Kasumi-1 (cell line): ENCODE measurements around the gene PPP4C.
"Not testable (repeated sequence)": the region's sequence is repeated elsewhere in the genome, so short reads cannot be mapped to it uniquely, and the experiment has no call there.

Source experiments
- DNase-seq, 2 experiments: peaks; one replicate each; lab custom pipeline; 2025; lab: John Stamatoyannopoulos, UW

PPP4C gene

DNA sequence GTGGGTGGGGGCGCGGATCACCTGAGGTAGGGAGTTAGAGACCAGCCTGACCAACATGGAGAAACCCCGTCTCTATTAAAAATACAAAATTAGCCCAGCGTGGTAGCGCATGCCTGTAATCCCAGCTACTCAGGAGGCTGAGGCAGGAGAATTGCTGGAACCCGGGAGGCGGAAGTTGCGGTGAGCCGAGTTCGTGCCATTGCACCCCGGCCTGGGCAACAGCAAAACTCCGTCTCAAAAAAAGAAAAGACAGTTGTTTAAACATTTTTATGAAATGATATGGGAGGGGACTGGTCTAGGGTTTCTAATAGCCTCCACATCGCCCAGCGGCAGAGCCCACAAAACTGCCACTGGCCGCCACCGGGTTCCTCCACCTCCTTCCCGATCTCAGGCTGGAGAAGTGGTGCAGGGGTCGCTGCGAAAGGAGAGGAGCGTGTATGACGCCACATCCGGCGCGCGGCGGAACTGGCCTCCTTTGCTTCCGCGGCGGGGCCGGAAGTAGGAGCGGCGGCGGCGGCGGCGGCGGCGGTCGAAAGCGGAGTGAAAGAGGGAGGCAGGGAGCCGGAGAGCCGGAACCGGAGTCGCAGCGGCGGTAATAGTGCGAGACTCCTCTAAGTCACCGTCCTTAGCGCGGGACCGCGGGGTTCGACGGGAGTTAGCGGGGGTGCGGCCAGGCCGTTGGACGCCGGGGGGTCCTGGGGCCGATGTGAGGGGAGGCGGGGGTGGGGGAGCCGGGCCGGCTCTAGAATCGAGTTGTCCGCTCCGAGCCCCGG, at the start of gene PPP4C:
Gene PPP4C (plus strand): TSS at position 492 of the 773 bp plus-strand sequence. CDS start 384 bp downstream, outside the sequence.
- DNase-seq: peak; percentile 73 to 76

DNA sequence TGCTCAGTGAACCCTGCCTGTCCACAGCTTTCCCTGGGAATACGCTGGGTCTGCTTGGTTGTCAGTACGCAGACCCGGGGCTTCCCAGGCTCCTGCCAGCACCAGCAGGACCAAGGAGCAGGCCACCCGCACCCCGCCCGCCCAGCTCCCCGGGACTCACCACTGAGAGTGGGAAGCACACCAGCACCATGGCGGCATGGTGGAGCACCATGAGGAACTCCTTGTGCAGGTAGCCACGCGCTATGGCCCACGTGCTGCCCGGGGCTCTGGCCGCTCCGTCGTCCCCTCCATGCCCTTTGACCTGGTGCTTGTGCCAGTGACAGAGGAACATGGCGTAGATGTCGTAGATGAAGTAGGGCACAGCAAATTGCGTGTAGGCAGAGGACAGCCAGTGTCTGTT, 49.3 kb upstream of the PPP4C start:
- DNase-seq: no peak

DNA sequence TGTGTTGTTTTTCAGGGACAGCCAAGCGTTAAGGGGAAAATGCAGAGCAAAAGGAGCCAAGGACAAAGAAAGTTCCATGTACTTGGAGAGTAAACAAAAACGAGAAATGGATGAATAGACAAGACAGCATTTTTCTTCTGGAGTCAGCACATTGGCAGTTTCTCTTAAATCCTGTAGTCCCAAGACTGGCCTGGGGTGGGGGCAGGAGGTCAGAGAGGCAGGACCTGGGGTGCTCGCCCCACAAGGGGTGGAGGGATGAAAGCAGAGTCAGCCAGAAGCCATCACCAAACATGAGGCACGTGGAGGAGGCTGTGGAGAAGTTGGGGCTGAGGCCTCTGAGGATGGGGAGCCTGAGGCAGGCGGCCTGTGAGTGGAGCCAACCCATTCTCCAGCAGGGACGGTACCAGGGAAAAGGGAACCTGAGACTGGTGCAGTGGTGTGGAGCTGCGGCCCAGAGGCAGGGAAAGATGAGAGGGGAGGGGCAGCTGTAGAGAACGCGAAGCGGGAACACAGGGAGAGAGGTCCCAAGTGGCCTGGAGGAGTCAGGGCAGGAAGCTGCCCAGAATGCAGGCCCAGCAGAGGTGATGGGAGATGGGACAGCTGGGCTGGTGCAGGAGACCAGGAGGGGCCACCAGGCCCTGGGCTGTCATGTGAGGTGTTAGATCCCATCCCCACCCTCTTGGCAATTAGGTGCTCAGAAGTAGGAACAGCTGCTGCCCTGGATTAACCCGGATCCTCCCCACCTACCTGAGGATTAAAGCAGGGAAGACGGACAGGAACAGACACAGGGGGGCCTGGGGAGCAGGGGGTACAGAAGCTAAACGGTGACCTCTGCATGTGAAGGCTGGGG, 48.0 kb upstream of the PPP4C start:
- DNase-seq: no peak

- DNase-seq: no peak
These were observed 47.2 kb upstream of the PPP4C start for GRCh38 chr16:30028438-30029076.

DNA sequence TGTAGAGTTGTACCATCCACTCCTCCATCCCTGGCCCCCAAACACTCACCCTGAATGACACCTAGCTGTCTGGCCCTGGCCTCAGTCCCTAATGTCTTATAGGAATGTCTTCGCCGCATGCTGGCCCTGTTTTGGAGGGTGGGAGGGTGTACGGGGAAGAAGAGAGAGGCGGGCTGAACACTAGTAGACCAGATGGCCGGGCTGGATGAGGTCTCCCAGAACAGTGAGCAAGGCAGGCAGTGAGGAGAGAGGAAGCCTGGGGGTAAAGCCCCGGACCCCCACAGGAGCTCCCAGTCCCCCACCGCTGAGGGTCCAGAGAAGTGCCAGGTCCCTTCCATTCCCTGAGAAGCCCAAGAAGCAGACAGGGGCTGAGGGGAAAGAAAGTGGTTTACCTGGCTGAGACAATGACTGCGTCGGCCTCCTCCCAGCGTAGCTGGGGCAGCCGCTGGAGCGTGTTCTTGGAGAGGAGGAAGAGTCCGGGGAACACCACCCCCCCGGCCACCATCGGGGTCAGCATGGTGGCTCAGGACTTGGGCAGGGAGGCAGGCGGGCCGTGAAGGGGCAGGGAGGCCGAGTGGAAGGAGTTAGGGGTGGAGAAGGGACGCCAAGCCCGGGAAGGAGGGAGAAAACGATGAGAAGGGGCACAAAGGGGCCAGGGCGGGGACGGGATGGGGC, 45.6 kb upstream of the PPP4C start:
- DNase-seq: no peak

DNA sequence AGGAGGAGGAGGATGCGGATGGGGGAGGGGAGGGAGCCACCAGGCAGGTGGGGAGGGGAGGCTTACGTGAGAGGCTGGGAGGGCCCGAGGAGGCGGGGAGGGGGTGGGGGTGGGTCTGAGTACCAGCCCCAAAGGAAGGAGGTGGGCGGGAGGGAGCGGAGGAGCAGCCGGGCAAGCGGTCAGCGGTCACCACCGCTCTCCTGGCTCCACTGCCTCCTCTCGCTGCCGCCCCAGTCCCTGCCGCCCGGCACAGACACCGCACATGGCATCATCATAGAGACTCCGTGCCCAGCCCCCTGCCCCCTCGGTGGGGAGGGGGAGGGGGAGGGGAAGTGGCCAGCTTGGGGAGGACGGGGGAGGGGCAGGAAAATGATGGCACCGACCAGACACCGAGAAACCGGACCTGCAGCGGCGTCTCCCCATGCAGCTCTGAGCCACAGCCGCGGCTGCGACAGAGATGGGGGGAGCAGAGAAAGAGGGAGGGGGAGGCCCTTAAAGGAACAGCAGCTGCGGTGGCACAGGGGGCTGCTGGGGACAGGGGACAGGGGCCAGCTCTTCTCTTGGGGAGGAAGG, 44.9 kb upstream of the PPP4C start, which contains the start of gene TLCD3B:
Gene TLCD3B (minus strand): TSS at position 431 of the 573 bp plus-strand sequence. CDS start 744 bp downstream, outside the sequence.
- DNase-seq: no peak

DNA sequence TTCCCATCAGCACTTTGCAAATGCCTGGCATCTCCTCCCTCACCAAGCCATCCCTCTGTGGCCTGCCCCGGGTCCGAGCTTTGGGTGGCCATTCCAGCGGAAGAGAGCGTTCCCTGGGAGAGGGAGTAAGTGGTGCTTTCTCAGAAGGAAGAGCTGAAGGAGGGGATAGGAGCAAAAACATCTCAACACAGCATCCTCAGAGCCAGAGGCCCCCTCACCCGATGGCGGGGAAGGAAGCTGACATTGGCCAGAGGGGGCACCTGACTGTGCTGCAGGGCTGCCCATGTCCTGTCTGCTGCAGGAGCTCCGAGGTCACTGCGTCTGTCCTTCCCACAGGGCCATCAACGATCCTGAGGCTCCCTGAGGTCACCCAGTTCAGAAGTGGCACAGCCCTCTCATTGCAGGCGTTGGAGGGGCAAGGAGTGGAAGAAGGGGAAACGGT, 44.3 kb upstream of the PPP4C start:
- DNase-seq: no peak

GRCh38 chr16:30032083-30032819, 43.5 kb upstream of the PPP4C start:
- peak; percentile 40 to 41 for DNase-seq

DNA sequence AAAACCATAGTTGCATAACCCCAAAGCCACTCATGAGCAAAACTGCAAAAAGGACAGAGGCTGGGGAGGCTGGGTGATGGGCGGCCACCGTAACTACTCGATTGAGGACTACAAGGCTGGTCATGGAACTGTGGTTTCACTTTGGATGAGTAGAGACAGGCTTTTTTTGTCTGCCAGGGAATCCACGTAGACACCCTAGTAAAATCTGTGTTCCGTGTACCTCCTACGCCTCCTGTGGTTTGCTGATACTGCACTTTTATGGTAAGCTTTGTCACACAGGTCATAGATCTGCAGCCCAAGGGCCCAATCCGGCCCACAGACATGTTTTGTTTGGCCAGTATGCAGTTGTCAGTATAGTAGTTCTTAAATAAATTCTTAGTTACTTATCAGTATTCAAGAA, 42.5 kb upstream of the PPP4C start:
- DNase-seq: no peak

GRCh38 chr16:30040221-30040620, 35.6 kb upstream of the PPP4C start:
- DNase-seq: peak in 1 of 2 experiments; percentile 43

GRCh38 chr16:30040690-30041089, 35.1 kb upstream of the PPP4C start:
- DNase-seq: not testable (repeated sequence)

GRCh38 chr16:30041841-30042240, 34.0 kb upstream of the PPP4C start:
- DNase-seq: peak in 1 of 2 experiments; percentile 10

DNA sequence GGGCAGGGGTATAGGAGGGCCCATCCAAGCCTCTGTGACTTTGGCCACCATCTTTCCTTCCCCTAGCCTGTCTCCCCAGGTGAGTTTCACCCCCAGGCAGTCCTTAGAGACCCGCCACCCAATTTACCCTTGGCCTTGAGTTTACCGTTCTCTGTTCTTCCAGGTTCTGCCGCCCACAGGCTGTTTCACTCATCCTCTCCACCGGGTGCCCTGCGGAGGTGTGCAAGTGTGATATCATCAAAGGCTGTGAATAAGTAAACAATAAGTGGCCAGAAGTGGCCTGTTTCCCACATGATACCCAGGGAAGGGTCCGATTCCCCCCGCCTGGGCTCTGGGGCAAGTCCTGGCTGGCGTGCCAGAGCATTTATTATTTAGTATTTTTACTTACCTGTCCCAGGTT, 29.6 kb upstream of the PPP4C start:
- no peak for DNase-seq

DNA sequence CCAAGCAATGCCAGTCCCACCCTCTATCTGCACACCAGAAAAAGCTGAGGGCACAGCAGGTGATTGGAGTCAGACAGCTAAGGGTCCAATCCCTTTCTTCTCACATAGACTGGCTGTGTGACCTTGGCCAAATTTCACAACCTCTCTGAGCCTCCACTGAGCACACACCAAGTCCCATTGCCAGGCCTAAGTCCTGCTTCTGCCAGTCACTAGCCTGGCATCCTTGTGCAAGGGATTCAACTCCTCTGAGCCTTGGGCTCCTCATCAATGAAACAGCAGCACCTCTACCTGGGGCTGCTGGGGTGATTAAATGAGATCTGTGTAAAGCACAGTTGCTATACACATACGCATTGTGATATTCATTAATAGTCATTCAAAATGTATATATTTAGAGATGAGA, 29.2 kb upstream of the PPP4C start:
- DNase-seq: no peak

- no peak for DNase-seq
These were observed 25.9 kb upstream of the PPP4C start for GRCh38 chr16:30049871-30050270.

GRCh38 chr16:30051518-30051917, 24.3 kb upstream of the PPP4C start:
- DNase-seq: no peak

DNA sequence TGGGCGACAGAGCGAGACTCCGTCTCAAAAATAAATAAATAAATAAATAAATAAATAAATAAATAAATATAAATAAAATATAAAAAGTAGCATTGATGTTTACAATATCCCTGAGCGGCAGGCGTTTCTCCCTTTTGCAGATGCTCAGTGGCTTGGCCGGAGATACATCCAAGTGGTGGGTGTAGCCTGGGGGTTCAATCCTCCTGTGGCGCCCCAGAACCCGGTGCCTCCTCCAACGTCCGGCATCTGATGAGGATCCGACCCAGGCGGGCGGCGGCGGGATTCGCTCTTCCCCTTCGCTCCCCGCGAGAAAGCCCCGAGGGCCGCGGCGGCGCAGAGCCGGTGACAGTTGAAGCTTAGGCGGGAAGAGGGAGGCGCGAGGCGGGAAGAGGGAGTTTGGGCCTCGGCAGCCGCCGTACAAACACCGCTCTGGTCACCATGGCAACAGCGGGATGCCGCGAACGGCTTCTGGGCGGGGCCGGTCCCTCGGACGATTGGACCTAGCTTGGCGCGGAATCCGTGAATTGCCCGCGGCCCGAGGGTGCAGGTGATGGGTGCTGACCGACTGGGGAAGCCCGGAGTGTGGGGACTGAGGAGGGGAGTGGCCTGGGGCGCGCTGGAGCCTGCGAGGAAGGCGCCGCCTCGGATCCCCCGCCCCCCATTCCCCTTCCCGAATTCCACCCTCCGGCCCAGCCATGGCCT, 23.0 kb upstream of the PPP4C start:
- peak; percentile 67 to 68 for DNase-seq

DNA sequence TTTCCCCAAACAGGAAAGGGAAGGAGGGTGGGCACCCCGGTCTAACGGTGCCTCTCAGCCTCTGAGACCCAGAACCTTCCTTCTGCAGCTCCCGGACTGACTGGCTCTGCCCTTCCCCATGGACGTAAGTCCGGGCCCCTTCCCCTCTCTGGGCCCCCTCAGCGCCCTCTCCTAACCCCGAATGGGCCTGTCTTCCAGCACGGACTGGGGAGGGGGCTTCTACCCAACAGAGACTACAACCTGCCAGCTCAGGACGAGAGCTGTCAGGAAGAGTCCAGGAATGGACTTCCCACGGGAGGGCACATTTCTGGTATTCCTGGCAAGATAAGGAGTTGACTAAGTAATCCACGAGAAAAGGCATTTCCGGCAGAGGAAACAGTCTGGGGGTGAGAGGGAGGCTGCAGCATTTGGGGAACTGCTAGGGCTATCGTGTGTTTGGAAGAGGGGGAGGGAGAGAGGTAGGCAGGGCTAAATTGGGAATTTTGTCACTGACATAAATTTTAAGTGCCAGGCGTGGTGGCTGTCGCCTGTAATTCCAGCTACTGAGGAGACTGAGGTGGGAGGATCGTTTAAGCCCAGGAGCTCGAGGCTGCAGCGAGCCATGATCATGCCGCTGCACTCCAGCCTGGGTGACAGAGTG, 22.3 kb upstream of the PPP4C start:
- DNase-seq: no peak

DNA sequence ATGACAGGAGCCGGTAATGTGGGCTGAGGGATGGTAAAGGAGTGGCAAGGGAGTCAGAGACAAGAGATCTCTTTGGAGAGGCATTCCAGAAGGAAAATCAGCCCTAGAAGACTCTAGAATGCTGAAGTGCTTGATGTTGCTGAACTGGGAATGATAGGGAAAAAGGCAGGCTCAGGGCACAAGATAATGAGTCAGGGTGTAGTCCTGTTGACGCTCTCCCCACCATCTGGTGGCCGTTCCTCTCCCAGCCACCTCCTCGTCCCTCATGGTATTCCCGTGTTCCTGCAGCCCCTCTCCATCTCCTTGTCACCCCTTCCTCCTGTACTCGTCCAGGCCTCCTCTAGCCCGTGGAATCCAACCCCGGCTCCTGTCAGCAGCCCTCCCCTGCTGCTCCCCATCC, 21.3 kb upstream of the PPP4C start:
- DNase-seq: no peak
